HG03520 (cell line): Measurements from ENCODE around the gene NFIA.

ENCODE experiments used
- ATAC-seq: cut with Tn5 transposase; IDR thresholded peaks from one replicate; pipeline ENCODE4 v1.9.1; 2021; ENCODE audit warnings: mild to moderate bottlenecking, moderate library complexity; ENCODE audit not compliant: unreplicated experiment

NFIA gene

GRCh38 chr1:61174060-61174795, 91.9 kb downstream of the NFIA start:
- ATAC-seq: no peak

- ATAC-seq: no peak
These were observed 93.6 kb downstream of the NFIA start for GRCh38 chr1:61175976-61176375.

- ATAC-seq: no peak
These were observed 99.0 kb downstream of the NFIA start for GRCh38 chr1:61181067-61182038.

GRCh38 chr1:61182049-61182448, 99.7 kb downstream of the NFIA start:
- no peak for ATAC-seq

- no peak for ATAC-seq
These were observed 100.1 kb downstream of the NFIA start for GRCh38 chr1:61182480-61182879.

- ATAC-seq: no peak
These were observed 101.2 kb downstream of the NFIA start for GRCh38 chr1:61183471-61184039.

GRCh38 chr1:61184040-61184713, 101.8 kb downstream of the NFIA start:
- ATAC-seq: no peak

GRCh38 chr1:61184714-61185106, 102.3 kb downstream of the NFIA start:
- ATAC-seq: no peak

- ATAC-seq: no peak
These were observed 104.4 kb downstream of the NFIA start for GRCh38 chr1:61186753-61187152.

- ATAC-seq: no peak
These were observed 105.2 kb downstream of the NFIA start for GRCh38 chr1:61187352-61188086.

GRCh38 chr1:61190153-61190552, 107.8 kb downstream of the NFIA start:
- ATAC-seq: no peak

- no peak for ATAC-seq
These were observed 108.5 kb downstream of the NFIA start for GRCh38 chr1:61190618-61191432.

- no peak for ATAC-seq
These were observed 109.0 kb downstream of the NFIA start for GRCh38 chr1:61191433-61191720.

GRCh38 chr1:61192663-61193330, 110.4 kb downstream of the NFIA start:
- no peak for ATAC-seq

GRCh38 chr1:61193808-61194207, 111.4 kb downstream of the NFIA start:
- no peak for ATAC-seq

- no peak for ATAC-seq
These were observed 116.2 kb downstream of the NFIA start for GRCh38 chr1:61198554-61198953.

GRCh38 chr1:61201035-61201434, 118.7 kb downstream of the NFIA start:
- no peak for ATAC-seq

- ATAC-seq: no peak
These were observed 120.7 kb downstream of the NFIA start for GRCh38 chr1:61202854-61203598.

- no peak for ATAC-seq
These were observed 122.2 kb downstream of the NFIA start for GRCh38 chr1:61204528-61204927.
